AG10803 (cell line): ENCODE results near the gene KIRREL1.

ENCODE experiments used
- DNase-seq: peaks from one replicate; pipeline ENCODE4 v3.0.0; 2010; ENCODE audit warnings: low read depth
- H3K4me3 ChIP-seq: 2 replicates; pipeline ENCODE4 v1.5.1; 2011; ENCODE audit warnings: mild to moderate bottlenecking, low read length, control low read depth
- TF ChIP-seq, protein P1 (sequence below): conservative IDR thresholded peaks from 2 replicates; pipeline ENCODE4 v1.5.1; 2011; ENCODE audit warnings: mild to moderate bottlenecking, low read length, control low read depth, inconsistent platforms

The KIRREL1 gene

DNA sequence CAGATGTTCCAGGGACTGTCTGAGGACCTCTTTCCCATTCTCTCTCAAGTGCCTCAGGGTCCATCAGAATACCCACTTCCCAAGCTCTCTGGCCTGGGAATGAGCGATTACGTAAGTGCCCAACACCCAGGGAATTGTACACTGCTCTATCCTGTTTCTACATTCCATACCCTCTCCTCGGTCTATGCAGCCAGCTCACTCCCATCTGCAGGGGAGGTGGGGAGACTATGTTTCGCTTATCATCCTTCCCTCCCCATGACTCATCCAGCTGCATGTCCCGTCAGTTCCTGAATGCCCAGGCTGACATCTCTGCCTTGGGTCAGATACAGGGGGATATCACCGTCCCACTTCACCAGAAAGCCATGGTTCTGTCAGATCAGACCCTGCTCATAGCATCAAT is 152.7 kb downstream of the KIRREL1 start:
- no peak overlapping the region for H3K4me3 ChIP-seq
- TF ChIP-seq, protein P1, sequence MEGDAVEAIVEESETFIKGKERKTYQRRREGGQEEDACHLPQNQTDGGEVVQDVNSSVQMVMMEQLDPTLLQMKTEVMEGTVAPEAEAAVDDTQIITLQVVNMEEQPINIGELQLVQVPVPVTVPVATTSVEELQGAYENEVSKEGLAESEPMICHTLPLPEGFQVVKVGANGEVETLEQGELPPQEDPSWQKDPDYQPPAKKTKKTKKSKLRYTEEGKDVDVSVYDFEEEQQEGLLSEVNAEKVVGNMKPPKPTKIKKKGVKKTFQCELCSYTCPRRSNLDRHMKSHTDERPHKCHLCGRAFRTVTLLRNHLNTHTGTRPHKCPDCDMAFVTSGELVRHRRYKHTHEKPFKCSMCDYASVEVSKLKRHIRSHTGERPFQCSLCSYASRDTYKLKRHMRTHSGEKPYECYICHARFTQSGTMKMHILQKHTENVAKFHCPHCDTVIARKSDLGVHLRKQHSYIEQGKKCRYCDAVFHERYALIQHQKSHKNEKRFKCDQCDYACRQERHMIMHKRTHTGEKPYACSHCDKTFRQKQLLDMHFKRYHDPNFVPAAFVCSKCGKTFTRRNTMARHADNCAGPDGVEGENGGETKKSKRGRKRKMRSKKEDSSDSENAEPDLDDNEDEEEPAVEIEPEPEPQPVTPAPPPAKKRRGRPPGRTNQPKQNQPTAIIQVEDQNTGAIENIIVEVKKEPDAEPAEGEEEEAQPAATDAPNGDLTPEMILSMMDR, result no peak
- no peak for DNase-seq

DNA sequence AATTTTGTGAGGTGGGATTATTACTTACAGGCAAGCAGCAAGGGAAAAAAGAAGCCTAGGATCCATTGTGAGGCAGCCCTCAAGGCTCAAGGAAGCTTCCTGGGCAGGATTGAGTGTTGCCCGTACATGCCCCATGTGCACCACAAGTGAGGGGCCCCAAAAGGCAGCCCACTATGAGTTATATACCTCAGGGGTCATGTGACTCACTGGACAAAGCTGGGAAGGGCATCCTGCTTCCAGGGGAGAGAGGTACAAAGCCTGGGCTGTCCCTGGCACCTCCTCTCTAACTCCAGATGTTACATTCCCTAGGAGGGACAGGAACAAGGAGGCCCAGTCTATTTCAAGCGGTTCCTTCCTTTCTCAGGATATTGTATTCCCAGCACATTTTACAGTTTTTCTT is 153.3 kb downstream of the KIRREL1 start:
- DNase-seq, result no peak
- no peak overlapping the region for H3K4me3 ChIP-seq
- TF ChIP-seq, protein P1, result no peak

- TF ChIP-seq, protein P1, result no peak
- H3K4me3 ChIP-seq, result no peak overlapping the region
- DNase-seq, result no peak
Measured at GRCh38 chr1:158147401-158147800, 154.0 kb downstream of the KIRREL1 start.

- no peak overlapping the region for H3K4me3 ChIP-seq
- TF ChIP-seq, protein P1, result no peak
- no peak for DNase-seq
Measured at GRCh38 chr1:158147869-158148268, 154.4 kb downstream of the KIRREL1 start.

DNA sequence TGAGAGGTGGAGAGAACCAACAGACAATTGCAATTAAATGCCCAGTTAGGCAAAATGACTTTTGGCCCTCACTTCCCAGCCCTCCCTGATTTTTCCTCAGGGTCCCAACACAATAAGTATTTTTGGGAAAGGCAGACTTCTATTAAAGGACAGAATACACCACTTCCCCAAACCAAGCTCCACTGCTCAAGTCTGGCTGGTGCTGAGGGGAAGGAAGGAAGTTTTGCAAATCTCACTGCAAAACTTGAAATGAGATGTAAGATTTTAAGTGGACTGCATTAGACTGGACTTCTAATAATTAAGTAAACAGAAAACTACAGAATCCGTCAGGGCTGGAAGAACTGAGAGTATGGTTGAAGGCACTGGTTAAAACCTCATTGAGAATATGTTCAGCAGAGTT is 155.0 kb downstream of the KIRREL1 start:
- TF ChIP-seq, protein P1, result no peak
- no peak overlapping the region for H3K4me3 ChIP-seq

DNA sequence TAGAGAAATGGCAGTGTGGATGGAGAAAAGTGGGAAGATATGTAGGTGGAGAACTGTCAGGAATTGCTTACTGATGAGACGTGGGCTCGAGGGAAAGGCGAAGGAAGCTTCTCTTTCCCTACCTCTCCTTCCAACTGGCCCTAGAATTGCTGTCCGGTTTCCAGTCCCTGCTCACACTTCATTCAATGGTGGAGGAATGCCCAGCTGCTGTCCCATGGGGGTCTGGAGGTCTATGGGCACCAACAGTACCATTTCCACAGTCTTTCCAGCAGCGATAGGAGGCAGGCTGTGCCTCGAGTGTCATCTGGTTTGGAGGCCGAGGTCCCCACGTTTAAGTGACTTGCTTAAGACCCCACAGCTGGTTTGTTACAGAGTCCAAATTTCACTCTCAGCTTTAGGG is 155.7 kb downstream of the KIRREL1 start:
- DNase-seq, result no peak
- H3K4me3 ChIP-seq, result peak overlapping the region; percentile 56
- TF ChIP-seq, protein P1, result no peak

More for the DNA sequence above, 155.0 kb downstream of the KIRREL1 start:
- no peak for DNase-seq
